HL-60/S4 treated with phorbol 12-myristate 13-acetate at 8.2 ng/mL for 4 days and 3 days (cell line): ENCODE data around the gene SRPK2.
"Not testable (repeated sequence)": the region's sequence is repeated elsewhere in the genome, so short reads cannot be mapped to it uniquely, and the experiment has no call there.

Experiments
- in situ Hi-C: fragments of 300-500 bp; cut with MboI; formaldehyde crosslinking; loops from 2 replicates; pipeline ENCODE4 v1.15.0; 2022; ENCODE audit warnings: low sequenced_read_pairs

SRPK2 gene

GRCh38 chr7:105199386-105199785 is 189.3 kb downstream of the SRPK2 start:
- in situ Hi-C loops, result no loop called here

GRCh38 chr7:105198223-105198622 is 190.5 kb downstream of the SRPK2 start:
- in situ Hi-C loops, result no loop called here

- in situ Hi-C loops, result no loop called here
These were observed 192.2 kb downstream of the SRPK2 start for GRCh38 chr7:105196473-105196872.

- in situ Hi-C loops, result no loop called here
These were observed 192.8 kb downstream of the SRPK2 start for GRCh38 chr7:105195891-105196290.

- in situ Hi-C loops, result not testable (repeated sequence)
These were observed 193.8 kb downstream of the SRPK2 start for GRCh38 chr7:105194959-105195358.

- in situ Hi-C loops, result no loop called here
These were observed 197.4 kb downstream of the SRPK2 start for GRCh38 chr7:105191331-105191730.

GRCh38 chr7:105189859-105190492 is 198.7 kb downstream of the SRPK2 start:
- in situ Hi-C loops, result no loop called here

- in situ Hi-C loops, result no loop called here
These were observed 200.5 kb downstream of the SRPK2 start for GRCh38 chr7:105188201-105188600.

GRCh38 chr7:105187302-105188169 is 201.2 kb downstream of the SRPK2 start:
- in situ Hi-C loops, result no loop called here

- in situ Hi-C loops, result no loop called here
These were observed 203.3 kb downstream of the SRPK2 start for GRCh38 chr7:105185290-105186010.

- in situ Hi-C loops, result no loop called here
These were observed 208.7 kb downstream of the SRPK2 start for GRCh38 chr7:105180002-105180401.

- in situ Hi-C loops, result no loop called here
These were observed 209.7 kb downstream of the SRPK2 start for GRCh38 chr7:105178928-105179541.

GRCh38 chr7:105178177-105178576 is 210.5 kb downstream of the SRPK2 start:
- in situ Hi-C loops, result no loop called here

GRCh38 chr7:105177026-105177425 is 211.7 kb downstream of the SRPK2 start:
- in situ Hi-C loops, result no loop called here

GRCh38 chr7:105173586-105173985 is 215.1 kb downstream of the SRPK2 start:
- in situ Hi-C loops, result no loop called here

GRCh38 chr7:105164751-105165150 is 224.0 kb downstream of the SRPK2 start:
- in situ Hi-C loops, result no loop called here

- in situ Hi-C loops, result no loop called here
These were observed 225.0 kb downstream of the SRPK2 start for GRCh38 chr7:105163718-105164117.

GRCh38 chr7:105161366-105161765 is 227.4 kb downstream of the SRPK2 start:
- in situ Hi-C loops, result no loop called here

- in situ Hi-C loops, result no loop called here
These were observed 231.4 kb downstream of the SRPK2 start for GRCh38 chr7:105157278-105157677.

- in situ Hi-C loops, result no loop called here
These were observed 232.0 kb downstream of the SRPK2 start for GRCh38 chr7:105156731-105157130.

GRCh38 chr7:105154084-105154483 is 234.6 kb downstream of the SRPK2 start:
- in situ Hi-C loops, result no loop called here
